GM19395 (cell line): ENCODE results near the gene LARP4B.

Experiments
- ATAC-seq: cut with Tn5 transposase; IDR thresholded peaks from one replicate; pipeline ENCODE4 v1.9.1; 2021; ENCODE audit warnings: mild to moderate bottlenecking, moderate library complexity; ENCODE audit not compliant: unreplicated experiment

The LARP4B gene

GRCh38 chr10:927131-927530 is 4.4 kb downstream of the LARP4B start:
- no peak for ATAC-seq

GRCh38 chr10:926075-926698 is 5.3 kb downstream of the LARP4B start:
- ATAC-seq = no peak

- no peak for ATAC-seq
Measured at GRCh38 chr10:924524-924859, 7.0 kb downstream of the LARP4B start.

GRCh38 chr10:923844-924523 is 7.5 kb downstream of the LARP4B start:
- no peak for ATAC-seq

- ATAC-seq = no peak
Measured at GRCh38 chr10:921471-922414, 9.8 kb downstream of the LARP4B start.

- no peak for ATAC-seq
Measured at GRCh38 chr10:920450-920849, 11.1 kb downstream of the LARP4B start.

GRCh38 chr10:919481-919880 is 12.0 kb downstream of the LARP4B start:
- ATAC-seq = no peak

- ATAC-seq = no peak
Measured at GRCh38 chr10:917999-918398, 13.5 kb downstream of the LARP4B start.

GRCh38 chr10:917416-917720 is 14.1 kb downstream of the LARP4B start:
- ATAC-seq = no peak

GRCh38 chr10:916716-917415 is 14.6 kb downstream of the LARP4B start:
- ATAC-seq = no peak

GRCh38 chr10:909831-910230 is 21.7 kb downstream of the LARP4B start:
- no peak for ATAC-seq

GRCh38 chr10:905972-906371 is 25.5 kb downstream of the LARP4B start:
- no peak for ATAC-seq

GRCh38 chr10:905503-905902 is 26.0 kb downstream of the LARP4B start:
- no peak for ATAC-seq

- ATAC-seq = no peak
Measured at GRCh38 chr10:904403-904802, 27.1 kb downstream of the LARP4B start.

GRCh38 chr10:898141-898540 is 33.4 kb downstream of the LARP4B start:
- no peak for ATAC-seq

GRCh38 chr10:896982-897381 is 34.5 kb downstream of the LARP4B start:
- ATAC-seq = no peak

- no peak for ATAC-seq
Measured at GRCh38 chr10:895324-895723, 36.2 kb downstream of the LARP4B start.

- no peak for ATAC-seq
Measured at GRCh38 chr10:878895-879294, 52.6 kb downstream of the LARP4B start.

GRCh38 chr10:878333-878759 is 53.2 kb downstream of the LARP4B start:
- no peak for ATAC-seq

- ATAC-seq = no peak
Measured at GRCh38 chr10:876438-876837, 55.1 kb downstream of the LARP4B start.

GRCh38 chr10:873020-873419 is 58.5 kb downstream of the LARP4B start:
- no peak for ATAC-seq
